NCI-H69 (cell line): ENCODE results near the gene FBLN5.

Source experiments
- DNase-seq: peaks from one replicate; lab custom pipeline; 2025; lab: John Stamatoyannopoulos, UW

The FBLN5 gene

DNA sequence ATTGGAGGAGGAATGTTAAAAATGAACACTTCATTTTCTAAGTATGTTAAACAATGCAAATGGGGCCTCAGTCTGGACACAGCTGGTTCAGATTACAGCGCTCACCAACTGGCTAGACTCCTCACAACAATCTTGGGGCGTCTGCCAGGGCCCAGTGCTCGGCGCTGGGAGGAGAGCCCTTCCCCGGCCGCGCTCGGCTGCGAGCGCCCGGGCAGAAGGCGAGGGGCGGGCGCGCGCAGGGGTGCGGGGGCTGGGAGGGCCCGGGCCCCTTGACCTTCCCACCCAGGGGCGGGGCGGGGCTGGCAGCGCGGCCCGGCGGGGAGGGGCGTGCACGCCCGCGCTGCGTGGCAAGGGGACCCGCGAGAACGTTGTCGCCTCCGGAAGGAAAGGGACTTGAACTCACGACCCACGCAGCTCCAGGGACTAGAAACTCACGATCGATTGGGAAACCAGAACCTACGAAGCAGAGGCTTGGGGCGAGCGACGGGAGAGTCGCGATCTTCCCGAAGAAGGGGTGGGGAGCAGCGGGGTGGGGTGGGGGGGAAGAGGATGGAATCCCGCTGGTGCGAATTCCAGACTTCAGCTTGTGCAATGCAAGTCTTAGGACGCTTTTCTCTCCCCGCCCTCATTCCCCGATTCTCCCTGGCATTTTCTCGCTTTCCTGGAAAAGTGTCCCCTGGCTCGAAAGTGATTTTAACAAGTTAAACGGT, at the start of gene FBLN5:
Gene FBLN5 (minus strand): TSS at position 220 of the 710 bp plus-strand sequence. CDS start 465 bp downstream, outside the sequence.
- DNase-seq: peak; percentile 46

DNA sequence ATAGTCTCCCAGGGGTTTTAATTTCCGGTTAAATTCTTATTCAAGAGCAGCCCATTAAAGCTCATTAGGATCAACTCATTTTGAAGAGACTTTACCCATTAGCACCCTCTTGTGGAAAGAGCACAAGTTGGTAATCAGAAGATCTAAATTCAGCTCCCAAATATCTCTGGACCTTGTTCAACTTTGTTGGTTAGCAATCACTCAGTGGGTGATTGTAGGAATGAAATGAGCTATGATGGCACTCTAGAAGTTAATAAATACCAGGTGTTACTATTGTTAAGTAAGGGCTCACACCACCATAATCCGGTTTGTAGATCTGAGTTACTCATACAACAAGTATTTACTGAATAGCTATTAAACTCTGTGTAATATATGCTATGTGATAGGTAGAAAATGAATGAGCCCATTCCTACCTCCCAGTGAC, 49.5 kb upstream of the FBLN5 start:
- DNase-seq: peak; percentile 71

DNA sequence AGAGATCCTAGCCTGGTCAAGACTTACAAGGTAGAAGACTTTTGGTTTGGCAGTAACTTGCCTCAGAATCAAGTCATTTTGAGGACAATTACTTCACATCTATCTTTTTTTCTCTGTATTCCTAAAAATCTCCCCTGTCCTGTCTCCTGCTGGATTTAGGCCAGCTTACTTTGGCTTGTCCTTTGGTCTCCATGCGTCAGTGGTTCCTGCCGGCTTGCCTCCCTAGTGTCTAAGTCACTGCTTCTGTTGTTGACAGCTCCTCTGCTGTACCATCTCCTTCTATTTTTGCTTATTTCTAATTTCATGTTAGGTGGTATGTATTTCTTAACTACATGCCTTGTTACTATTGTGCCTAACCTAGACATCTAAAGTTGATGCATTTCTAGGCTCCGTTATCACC, 39.7 kb upstream of the FBLN5 start:
- DNase-seq: no peak

DNA sequence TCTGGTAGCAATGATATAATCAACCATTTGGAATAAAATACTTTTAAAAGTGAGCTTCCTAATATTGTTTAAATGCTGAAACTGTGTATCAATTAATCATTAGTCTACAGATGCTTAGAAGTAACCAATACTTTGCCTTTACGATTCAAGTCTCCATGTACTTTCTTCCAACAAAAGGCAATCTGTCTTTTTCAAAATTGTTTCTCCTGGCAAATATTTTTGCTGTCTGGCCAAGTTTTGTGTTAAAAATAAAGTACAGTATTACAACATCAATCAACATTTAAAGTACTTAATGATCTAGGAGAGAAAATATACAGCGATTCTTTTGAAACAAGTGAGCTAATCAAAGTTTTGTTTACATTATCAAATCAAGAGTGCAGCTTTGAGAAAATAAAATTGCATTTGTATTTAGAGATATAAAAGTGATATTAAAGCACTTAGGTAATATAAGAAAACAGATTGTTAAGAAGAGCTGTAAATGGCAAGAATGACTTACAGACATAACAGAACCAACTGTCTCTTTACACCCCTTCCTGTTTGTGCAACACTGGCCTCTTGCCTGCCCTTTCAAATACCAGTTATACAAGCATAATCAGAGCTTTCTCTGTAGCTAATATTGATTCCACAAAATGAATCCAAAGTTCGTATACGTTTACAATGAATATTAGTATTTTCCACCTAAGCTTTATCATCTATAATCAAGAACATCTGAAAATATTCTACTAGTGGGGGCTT, 38.2 kb upstream of the FBLN5 start:
- DNase-seq: no peak

DNA sequence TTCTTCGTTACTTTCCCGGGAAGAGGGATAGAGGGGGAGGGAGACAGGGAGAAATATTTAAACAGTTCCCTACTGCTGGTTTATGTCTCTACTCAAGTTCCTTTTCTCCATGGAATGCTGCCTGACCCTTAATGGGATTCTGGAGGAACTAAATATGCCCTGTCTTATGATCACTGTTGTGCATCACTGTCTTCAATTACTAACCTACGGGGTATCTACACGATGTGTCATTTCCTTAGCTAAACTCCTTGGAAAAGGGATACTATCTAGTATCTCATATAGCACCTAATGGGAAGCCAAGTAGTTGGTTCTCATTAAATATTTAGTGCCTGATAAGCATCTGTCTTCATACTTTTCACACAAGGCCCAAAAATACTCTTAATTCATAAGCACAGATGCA, 37.5 kb upstream of the FBLN5 start:
- no peak for DNase-seq

- DNase-seq: no peak
Observed at GRCh38 chr14:91983588-91983987, 36.1 kb upstream of the FBLN5 start.

DNA sequence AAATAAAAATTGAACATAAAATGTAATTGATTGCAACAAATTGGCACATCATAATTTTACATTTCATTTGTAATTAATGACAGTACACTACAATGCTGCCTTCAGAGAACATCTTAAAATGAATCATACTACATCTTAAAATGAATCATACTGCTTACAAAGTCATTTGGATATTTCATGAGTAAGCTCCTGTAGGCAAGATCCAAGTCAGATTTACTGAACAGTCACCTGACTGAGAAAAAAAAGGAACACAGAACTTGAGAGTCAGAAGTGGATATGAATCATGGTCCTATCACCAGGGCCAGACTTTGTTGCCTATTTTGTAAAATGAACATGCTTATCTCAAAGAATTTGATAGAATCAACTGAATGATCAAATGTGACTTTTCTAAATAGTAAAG, 32.7 kb upstream of the FBLN5 start:
- DNase-seq: no peak

DNA sequence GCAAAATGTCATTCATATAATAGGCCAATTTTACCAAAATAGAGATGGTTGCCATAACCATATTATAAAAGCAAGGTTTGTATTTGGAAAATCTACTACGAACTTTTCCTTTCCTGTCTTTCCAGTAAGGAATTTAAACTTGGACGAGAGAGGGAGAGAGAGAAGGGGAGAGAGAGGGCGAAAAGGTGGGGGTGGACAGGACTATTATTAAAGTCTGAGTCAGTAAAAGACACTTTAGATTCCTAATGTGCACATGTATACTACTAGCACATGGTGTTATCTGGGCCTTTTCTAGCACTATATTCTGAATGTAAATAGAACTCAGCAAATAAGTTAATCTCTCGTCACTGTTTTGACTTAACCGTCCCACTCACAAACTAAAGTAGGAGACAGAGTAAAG, 30.4 kb upstream of the FBLN5 start:
- no peak for DNase-seq

DNA sequence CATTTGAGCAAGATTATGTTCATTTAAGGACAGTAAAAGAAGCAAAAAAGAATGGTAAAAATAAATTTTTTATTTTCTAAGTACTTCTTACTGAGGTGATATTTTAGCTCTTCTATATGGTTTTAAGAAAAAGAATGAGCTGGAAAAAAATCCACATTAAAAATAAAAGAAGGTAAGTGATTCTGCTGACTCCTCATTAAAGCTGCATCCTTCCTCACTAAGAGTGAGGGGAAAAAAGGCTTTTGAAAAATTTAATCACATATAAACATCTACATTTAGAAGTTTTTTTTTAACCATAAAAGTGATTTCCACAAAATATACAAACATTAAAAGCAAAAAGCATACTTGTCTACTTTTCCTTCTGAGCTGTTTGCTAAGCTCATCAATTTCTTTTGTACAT, 28.3 kb upstream of the FBLN5 start:
- DNase-seq: no peak

DNA sequence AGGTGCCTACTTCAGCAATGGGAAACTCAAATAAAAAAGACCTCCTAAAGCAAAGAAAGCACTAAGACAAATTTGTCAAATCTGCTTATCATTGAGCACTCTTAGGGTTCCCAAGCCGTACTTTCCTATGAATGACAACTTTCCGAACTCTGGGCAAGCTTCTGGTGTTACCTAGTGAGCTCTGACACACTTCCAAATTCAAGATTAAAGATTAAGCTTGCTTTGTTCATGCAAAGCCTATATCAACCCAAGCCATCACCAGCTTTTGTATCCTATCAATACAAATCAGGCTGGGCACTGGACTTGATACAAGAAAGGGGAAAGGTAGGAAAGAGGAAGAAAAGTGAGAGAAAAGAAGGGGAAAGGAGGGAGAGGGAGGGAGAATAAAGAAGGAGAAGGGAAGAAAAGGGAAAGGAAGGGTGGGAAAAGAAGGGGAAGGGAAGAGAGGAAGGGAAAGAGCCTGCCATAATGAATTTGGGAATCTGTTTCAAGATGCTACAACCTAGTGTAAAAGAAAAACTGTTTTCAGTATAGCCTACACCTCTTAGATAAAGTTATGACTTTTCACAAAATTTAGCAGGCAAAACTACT, 23.8 kb upstream of the FBLN5 start:
- DNase-seq: no peak

- DNase-seq: no peak
Observed at GRCh38 chr14:91968280-91968679, 20.8 kb upstream of the FBLN5 start.

DNA sequence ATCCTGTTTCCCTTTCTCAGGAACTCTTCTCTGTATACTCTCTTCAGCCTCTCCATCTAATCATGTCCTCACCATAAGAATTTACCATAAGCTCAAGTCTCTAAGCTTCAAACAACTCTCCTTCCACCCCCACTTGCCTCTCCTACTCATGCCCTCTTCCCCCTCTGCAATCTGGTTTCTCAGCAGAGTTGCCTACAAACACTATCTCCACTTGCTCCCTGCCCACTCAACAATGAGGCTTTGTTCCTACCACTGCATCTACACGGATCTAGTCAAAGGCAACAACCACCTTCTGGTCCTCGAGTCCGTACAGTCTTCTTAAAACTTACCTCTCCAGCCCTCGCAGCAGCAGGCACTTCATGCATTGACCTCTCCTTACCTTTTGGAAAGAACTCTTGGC, 17.2 kb upstream of the FBLN5 start:
- no peak for DNase-seq

- no peak for DNase-seq
Observed at GRCh38 chr14:91964011-91964410, 16.5 kb upstream of the FBLN5 start.

DNA sequence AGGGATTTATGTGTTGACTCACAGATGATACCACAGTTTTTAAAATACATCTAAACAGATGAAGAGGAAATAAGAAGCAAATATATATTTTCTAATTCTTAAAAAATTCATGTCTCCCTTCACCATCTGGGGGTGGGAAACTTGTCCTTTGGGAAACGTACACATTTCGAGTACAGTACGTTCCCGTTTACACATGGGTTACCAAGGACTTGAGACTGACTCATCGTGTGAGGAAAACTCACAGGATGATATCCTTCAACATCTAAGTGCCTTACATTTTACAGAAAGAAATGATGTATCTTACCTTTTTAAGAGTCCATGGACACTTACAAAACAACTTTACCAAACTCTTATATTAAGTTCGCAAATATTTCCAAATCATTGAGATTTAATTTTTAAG, 16.0 kb upstream of the FBLN5 start:
- no peak for DNase-seq

DNA sequence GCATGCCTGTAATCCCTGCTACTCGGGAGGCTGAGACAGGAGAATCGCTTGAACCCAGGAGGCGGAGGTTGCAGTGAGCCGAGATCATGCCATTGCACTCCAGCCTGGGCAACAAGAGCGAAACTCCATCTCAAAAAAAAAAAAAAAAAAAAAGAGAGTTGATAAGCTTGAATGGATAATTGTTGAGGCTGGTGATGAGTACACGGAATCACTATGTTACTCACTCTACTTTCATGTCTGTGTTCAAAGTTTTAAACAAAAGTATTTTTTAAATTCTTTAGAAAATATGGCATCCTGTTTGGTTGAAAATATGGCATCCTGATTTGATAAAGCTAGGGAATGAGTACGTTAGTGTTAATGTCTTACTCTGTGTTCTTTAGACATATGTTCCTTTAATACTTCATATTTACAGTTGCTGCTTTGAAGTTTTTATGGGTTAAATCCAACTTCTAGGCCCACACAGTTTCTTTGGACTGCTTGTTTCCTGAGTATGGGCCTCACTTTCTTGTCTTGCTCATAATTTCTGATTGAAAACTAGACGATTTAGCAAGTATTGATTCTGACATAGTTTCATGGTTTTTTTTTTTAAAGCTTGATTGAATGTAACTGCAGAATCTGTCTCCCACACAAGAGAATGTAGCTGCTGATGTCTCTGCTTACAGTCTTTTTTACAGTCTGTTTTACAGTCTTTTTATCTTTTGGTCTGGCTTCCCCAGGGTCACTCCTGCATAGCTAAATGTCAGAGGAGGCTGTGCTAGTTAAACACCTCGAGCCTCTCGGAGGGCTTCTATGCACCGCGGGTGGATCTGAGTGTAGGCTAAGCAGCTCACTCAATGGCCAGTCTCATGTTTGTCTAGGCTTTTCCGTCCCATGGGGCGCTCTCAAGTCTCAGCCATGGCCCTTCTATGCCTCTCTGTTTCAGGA, 14.1 kb upstream of the FBLN5 start:
- DNase-seq: no peak

DNA sequence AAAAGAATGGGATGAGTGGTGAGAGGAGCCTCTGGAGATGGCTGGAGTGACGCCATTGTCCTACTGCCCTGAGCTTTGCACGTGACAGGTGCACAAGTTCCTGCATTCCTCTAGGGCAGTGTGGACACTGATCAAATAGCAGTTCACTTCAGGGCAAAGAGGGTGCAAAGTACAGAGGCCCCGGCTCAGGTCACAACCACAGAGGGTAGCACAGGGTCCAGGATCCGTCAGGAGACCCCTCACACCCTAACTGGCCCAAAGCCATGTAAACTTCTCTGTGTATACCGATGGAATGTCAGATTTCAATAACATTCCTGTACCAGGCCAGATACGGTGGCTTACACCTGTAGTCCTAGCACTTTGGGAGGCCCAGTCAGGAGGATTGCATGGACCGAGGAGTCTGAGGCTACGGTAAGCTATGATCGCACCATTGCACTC, 10.4 kb upstream of the FBLN5 start:
- DNase-seq: no peak

DNA sequence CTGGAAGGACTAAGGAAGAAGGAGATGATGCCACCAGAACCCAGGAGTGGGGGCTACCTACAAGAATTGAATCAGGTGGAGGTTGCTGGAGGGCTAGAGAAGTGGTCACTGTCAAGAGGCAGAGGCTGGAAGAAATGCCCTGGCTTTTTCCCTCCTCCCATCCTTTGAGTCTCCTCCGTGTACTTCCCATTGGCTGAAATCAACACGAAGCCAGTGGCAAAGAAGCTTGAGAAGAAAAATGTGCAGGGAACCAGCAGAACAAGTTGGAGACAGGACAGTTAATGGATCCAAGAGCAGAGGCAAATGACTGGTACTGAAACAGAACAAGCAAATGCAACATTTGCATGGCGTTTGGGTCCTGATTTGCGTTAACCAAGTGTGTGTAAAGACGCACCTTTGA, 9.1 kb upstream of the FBLN5 start:
- no peak for DNase-seq

DNA sequence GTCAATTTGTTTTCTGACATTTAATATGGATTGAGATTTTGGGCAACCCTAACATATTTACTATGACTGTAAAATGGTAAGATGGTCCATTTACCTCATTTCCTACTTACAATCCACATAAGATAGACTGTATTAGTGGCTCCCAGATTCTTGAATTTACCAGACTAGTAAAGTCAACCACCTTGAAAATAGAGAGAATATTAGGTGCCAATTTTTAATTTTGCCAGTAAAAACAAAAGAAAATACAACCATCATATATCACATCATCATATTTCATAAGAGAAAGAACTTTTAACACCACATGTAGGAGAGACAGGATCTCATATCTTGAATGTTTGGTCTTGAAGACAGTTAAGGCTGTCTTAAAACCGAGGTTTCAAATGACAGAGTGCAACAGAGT, 7.7 kb upstream of the FBLN5 start:
- DNase-seq: no peak

DNA sequence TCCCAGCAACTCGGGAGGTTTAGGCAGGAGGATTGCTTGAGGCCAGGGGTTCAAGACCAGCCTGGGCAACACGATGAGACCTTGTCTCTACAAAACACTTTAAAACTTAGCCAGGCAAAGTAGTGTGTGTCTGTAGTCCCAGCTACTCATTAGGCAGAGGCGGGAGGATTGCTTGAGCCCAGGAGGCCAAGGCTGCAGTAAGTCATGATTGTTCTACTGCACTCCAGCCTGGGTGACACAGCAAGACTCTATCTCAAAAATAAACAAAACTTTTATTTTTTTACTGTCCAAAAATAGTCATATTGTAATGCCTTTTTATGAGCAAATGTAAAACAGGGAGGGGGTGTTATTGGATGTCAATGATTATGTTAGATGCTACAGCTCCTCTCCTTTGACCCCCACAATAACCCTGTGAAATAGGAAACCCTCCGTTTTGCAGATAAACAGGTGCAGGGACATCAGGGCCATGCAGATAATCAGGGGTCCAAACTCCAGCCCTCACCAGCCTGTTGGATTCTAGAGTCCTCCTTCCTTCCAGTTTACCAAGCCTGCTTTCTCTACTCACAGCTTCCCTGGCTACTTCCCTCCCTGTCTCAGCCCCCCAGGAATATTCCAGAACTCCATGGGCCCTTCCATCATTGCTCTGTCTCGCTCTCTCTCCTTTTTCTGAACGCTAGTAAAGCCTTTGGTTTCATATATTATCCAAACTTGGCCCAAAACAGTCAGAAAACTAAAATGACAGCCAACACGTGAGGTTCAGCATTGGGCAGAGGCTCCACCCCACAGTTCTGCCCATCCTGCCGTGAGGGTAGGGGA, 5.9 kb upstream of the FBLN5 start:
- DNase-seq: no peak

DNA sequence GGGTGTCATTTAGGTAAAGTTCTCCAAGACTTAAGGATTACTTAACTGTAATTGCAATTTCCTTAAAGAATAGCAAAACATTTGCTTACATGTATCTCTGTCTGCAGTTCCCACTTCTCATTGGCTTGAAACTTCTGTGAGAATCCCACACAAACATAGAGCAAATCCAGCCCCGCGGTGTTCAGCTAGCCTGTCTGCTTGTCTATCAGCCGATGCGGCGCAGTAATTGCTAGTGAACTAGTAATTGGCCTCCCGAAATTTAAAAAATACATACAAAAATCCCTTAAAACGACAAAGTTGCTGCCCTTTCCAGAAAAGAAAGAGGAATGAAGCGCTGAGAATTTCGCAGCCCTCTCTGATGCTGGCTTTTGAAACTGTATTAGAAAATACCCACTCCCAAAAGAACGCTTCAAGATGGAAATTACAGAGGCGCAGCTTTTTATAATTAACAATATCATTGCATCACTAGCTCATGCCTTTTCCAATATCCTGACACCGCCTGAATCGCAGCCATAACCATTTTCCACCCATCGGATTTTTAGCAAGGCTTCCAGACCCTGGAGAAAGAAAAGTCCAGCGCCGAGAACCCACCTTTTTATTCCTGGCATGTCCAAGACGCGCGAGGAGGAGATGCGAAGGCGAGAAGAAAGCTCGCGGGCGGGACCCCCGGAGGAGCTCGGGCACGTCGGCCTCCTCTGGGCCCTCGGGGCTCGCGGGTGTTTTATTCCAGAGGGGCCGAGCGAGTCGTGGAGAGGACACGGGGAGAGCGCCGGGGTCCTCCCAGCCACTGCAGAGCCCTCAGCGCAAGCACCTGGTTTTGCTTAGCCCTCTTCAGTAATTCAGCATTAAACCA, 646 bp downstream of the FBLN5 start:
- peak; percentile 44 for DNase-seq
